HFFc6 (cell line): Measurements from ENCODE around the gene SQSTM1. TPM values are rescaled to one million over a fixed set of nuclear protein-coding genes. Genes with fewer than 3 reads are reported as not detected.

Source experiments
- DNase-seq: peaks from one replicate; pipeline ENCODE4 v3.0.0-alpha.2; 2018
- H3K27ac Mint-ChIP-seq: 2 replicates; pipeline ENCODE4 v1.8.0; 2020; ENCODE audit warnings: mild to moderate bottlenecking, mixed read lengths
- H3K27me3 Mint-ChIP-seq: 2 replicates; pipeline ENCODE4 v1.8.0; 2021; ENCODE audit warnings: mild to moderate bottlenecking, moderate library complexity, mixed read lengths; ENCODE audit not compliant: insufficient read depth
- H3K36me3 Mint-ChIP-seq: 2 replicates; pipeline ENCODE4 v1.8.0; 2021; ENCODE audit warnings: low read depth, mixed read lengths
- H3K4me1 Mint-ChIP-seq: 2 replicates; pipeline ENCODE4 v1.8.0; 2020; ENCODE audit warnings: low read depth, mixed read lengths
- H3K4me3 Mint-ChIP-seq: 2 replicates; pipeline ENCODE4 v1.8.0; 2020; ENCODE audit warnings: mild to moderate bottlenecking, moderate library complexity, mixed read lengths
- H3K9me3 Mint-ChIP-seq: 2 replicates; pipeline ENCODE4 v1.8.0; 2020; ENCODE audit warnings: mild to moderate bottlenecking, mixed read lengths
- CTCF ChIP-seq: fragments of 200-600 bp; sonication (generic); IDR thresholded peaks from 2 replicates; pipeline ENCODE4 v1.5.0; 2021; ENCODE audit warnings: antibody characterized with exemption, mild to moderate bottlenecking
- total RNA-seq, 6 experiments: library from RNA; stranded (reverse); fragmentation: NEBNext Ultra II Directional; extraction: Animal tissue kit (Norgen Biotek cat#: 25700); gene quantifications; 2 replicates in 1 of 6; 3 replicates in 5 of 6; pipeline ENCODE4 v1.2.3, GENCODE V29; 2021

Gene SQSTM1
- total RNA-seq, 6 experiments from 2014 or later: 188 to 282 (median 280) TPM

GRCh38 chr5:179876610-179876952, 55.9 kb downstream of the SQSTM1 start:
- no peaks in the 10 kb centered on the region for H3K9me3 Mint-ChIP-seq
- no peak overlapping the region for H3K27ac Mint-ChIP-seq
- no peak for DNase-seq
- peaks cover 9% of the 10 kb centered on the region; the same call in 1 of the 2 replicates for H3K36me3 Mint-ChIP-seq
- TF ChIP-seq CTCF: no peak
- no peaks in the 10 kb centered on the region for H3K4me1 Mint-ChIP-seq
- H3K27me3 Mint-ChIP-seq: no peaks in the 10 kb centered on the region; the same call in 1 of the 2 replicates
- H3K4me3 Mint-ChIP-seq: no peak overlapping the region

- no peak overlapping the region for H3K4me3 Mint-ChIP-seq
- no peaks in the 10 kb centered on the region; the same call in 1 of the 2 replicates for H3K27me3 Mint-ChIP-seq
These were observed 57.7 kb downstream of the SQSTM1 start for GRCh38 chr5:179878222-179879002.

GRCh38 chr5:179879003-179879689, 58.4 kb downstream of the SQSTM1 start:
- no peaks in the 10 kb centered on the region; the same call in 1 of the 2 replicates for H3K27me3 Mint-ChIP-seq
- H3K36me3 Mint-ChIP-seq: peaks cover 33% of the 10 kb centered on the region
- H3K4me3 Mint-ChIP-seq: no peak overlapping the region
- no peak overlapping the region for H3K27ac Mint-ChIP-seq
- peaks cover 21% of the 10 kb centered on the region for H3K9me3 Mint-ChIP-seq
- no peak for DNase-seq
- H3K4me1 Mint-ChIP-seq: no peaks in the 10 kb centered on the region; the same call in 1 of the 2 replicates
- TF ChIP-seq CTCF: no peak

More at GRCh38 chr5:179878222-179879002, 57.7 kb downstream of the SQSTM1 start:
- no peak for TF ChIP-seq CTCF
- H3K27ac Mint-ChIP-seq: no peak overlapping the region
- peaks cover 25% of the 10 kb centered on the region for H3K36me3 Mint-ChIP-seq
- H3K4me1 Mint-ChIP-seq: no peaks in the 10 kb centered on the region; the same call in 1 of the 2 replicates
- peaks cover 14% of the 10 kb centered on the region for H3K9me3 Mint-ChIP-seq
- DNase-seq: no peak

- Mint-ChIP-seq H3K36me3 (peaks cover 38% of the 10 kb centered on the region), H3K9me3 (peaks cover 26% of the 10 kb centered on the region), H3K4me1 (no peaks in the 10 kb centered on the region; the same call in 1 of the 2 replicates), H3K27me3 (no peaks in the 10 kb centered on the region; the same call in 1 of the 2 replicates), H3K4me3 (no peak overlapping the region), H3K27ac (no peak overlapping the region)
- no peak for TF ChIP-seq CTCF
- DNase-seq: no peak
These were observed 58.9 kb downstream of the SQSTM1 start for GRCh38 chr5:179879690-179880010.

- H3K27ac Mint-ChIP-seq: no peak overlapping the region
- peaks cover 43% of the 10 kb centered on the region for H3K36me3 Mint-ChIP-seq
- no peaks in the 10 kb centered on the region; the same call in 1 of the 2 replicates for H3K4me1 Mint-ChIP-seq
- DNase-seq: no peak
- H3K27me3 Mint-ChIP-seq: no peaks in the 10 kb centered on the region; the same call in 1 of the 2 replicates
- H3K4me3 Mint-ChIP-seq: no peak overlapping the region
- no peak for TF ChIP-seq CTCF
- peaks cover 30% of the 10 kb centered on the region for H3K9me3 Mint-ChIP-seq
These were observed 59.5 kb downstream of the SQSTM1 start for GRCh38 chr5:179880066-179880650.
